ENCODE measurements around the gene MUSK. TPM values are rescaled to one million over a fixed set of nuclear protein-coding genes. Genes with fewer than 3 reads are reported as not detected.

MUSK gene
- total RNA-seq: not detected

DNA sequence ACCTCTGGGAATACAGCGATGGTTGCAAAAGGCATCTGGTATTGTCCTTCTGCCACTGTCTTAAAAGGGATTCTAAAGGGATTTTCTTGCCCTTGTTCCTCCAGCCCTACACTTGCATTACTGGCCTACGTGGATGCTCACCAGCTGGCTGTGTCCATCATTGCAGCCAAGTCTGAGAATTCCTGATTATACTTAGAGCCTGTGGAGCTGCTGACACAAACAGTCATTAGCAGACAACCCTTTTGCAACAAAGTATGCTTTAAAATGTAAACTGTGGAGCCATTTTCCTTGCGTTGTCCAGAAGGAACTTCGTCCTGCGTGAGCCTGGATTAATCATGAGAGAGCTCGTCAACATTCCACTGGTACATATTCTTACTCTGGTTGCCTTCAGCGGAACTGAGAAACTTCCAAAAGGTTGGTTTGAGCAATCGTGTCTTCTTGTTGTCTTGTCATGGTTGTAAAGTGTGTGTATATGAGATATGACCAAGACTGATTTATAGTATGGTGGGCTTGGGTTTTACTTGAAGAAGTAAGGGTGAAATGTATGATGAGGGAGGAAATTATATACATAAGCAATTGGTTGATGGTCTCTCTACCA lies at the start of gene MUSK:
MUSK (plus strand) TSS at position 222 of the 598 bp plus-strand sequence; CDS start at position 336, 114 bp downstream.
- Mint-ChIP-seq H3K4me1 (ENCODE audit: low read depth) (no peaks in the 10 kb centered on the region), H3K36me3 (ENCODE audit: low read depth) (no peaks in the 10 kb centered on the region), H3K9me3 (no peaks in the 10 kb centered on the region), H3K27me3 (ENCODE audit: low read depth) (no peaks in the 10 kb centered on the region), H3K4me3 (no peak within 1 kb of the TSS), H3K27ac (no peak within 1 kb of the TSS)
- CTCF ChIA-PET: no interaction called here
- DNase-seq: no peak
- intact Hi-C loops (cut with micrococcal nuclease): no loop called here

DNA sequence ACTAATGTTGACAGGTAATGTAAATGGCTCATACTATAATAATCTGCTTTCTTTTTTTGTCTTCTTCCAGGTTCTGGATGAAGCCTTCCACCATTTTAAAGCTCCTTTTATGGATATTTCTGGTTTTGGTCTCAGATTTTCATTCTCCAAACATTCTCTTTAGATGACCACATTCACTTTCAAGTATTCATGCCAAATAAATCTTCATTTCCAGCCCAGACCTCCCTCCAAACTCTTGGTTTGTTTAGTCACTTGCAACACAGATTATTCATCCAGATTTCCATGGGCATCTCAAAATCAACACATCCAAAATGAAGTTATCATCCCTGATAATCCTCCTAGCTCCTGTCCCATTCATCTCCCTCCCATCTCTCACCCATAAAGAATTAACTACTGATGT lies 48.8 kb upstream of the MUSK start:
- Mint-ChIP-seq H3K4me1 (ENCODE audit: low read depth) (no peaks in the 10 kb centered on the region), H3K27me3 (ENCODE audit: low read depth) (peaks cover 2% of the 10 kb centered on the region)
- CTCF ChIA-PET: no interaction called here

DNA sequence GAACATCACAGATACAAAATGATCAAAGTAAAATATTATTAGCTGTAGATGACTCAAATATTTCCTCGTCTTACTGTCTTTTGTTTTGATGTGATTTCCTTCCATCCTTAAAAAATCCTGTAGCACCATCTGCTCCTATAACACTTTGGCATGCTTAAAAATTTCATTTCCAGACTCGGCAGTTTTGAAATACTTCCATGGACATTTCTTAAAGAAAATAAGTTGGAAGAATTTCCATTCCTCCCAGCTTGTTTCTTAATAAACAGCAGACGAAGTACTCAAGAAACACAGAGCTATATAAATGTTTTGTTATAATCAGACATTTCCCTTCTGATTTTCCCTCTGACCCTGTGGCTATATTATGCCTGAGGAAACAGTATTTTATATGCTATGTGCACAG lies 47.9 kb upstream of the MUSK start:
- intact Hi-C loops (cut with micrococcal nuclease): loop anchor here (10.0 kb wide), 1 partner anchor 566 kb away; no protein-coding TSS in a partner anchor
- Mint-ChIP-seq H3K9me3 (no peaks in the 10 kb centered on the region), H3K27me3 (ENCODE audit: low read depth) (peaks cover 2% of the 10 kb centered on the region), H3K4me1 (ENCODE audit: low read depth) (no peaks in the 10 kb centered on the region), H3K27ac (no peak overlapping the region), H3K36me3 (ENCODE audit: low read depth) (no peaks in the 10 kb centered on the region), H3K4me3 (no peak overlapping the region)
- no peak for DNase-seq
- CTCF ChIA-PET: no interaction called here

More for the DNA sequence above, 48.8 kb upstream of the MUSK start:
- Mint-ChIP-seq H3K36me3 (ENCODE audit: low read depth) (no peaks in the 10 kb centered on the region), H3K9me3 (no peaks in the 10 kb centered on the region), H3K4me3 (no peak overlapping the region), H3K27ac (no peak overlapping the region)
- DNase-seq: no peak
- intact Hi-C loops (cut with micrococcal nuclease): loop anchor here (10.0 kb wide), 1 partner anchor 565 kb away; no protein-coding TSS in a partner anchor

DNA sequence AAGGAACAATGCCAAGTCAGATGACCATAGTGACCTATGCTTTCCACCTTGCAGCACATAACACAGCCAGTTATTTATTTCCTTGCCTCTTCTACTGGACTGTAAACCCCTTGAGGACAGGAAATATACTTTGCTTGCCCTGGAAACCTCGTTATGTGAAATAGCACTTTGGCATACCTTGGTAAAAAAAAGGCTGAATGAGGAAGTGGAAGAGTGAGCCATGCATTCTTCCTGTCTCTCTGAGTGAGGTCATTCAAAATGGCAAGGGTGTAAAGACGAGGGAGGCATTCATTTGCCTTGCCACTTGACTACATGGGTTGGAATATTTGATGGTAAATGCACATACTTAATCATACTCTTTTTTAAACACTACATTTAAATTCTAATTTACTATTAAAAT lies 46.2 kb upstream of the MUSK start:
- H3K36me3 Mint-ChIP-seq (ENCODE audit: low read depth): no peaks in the 10 kb centered on the region
- no peak overlapping the region for H3K27ac Mint-ChIP-seq
- H3K4me1 Mint-ChIP-seq (ENCODE audit: low read depth): peaks cover 7% of the 10 kb centered on the region
- DNase-seq: no peak
- CTCF ChIA-PET: interaction anchor here (1.5 kb wide), 1 partner anchor 439 kb away, joined by 10 read pairs; no protein-coding TSS in a partner anchor
- H3K9me3 Mint-ChIP-seq: no peaks in the 10 kb centered on the region
- H3K4me3 Mint-ChIP-seq: no peak overlapping the region
- intact Hi-C loops (cut with micrococcal nuclease): loop anchor here (2.0 to 10.0 kb wide), 2 partner anchors 192 to 568 kb away; no protein-coding TSS in a partner anchor
- peaks cover 2% of the 10 kb centered on the region for H3K27me3 Mint-ChIP-seq (ENCODE audit: low read depth)

DNA sequence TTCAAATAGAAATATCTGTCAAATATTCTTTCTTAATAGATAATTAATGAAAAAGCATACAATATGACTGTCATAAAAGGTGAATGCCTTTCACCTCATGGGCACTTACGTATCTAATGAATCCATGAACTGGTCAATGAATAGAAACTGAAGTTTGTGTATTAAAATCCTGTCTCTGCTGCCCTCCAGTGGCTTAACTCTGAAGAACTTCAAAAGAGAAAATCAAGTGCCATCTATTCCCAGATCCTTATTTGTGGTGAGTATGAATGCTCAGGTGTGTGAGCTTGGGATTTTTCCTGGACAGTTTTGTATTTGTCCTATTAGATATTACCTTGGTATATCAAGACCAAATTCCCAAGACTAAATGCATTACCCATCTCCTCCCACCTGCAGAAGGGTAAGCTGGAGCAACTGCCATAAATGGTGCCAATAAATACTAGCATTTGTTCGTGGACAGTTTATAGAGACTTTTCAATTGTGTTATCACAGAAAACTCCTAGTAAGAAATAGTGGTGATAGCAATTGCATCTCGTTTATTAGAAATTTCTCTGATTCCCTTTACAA lies 45.0 kb upstream of the MUSK start:
- Mint-ChIP-seq H3K4me3 (no peak overlapping the region), H3K36me3 (ENCODE audit: low read depth) (no peaks in the 10 kb centered on the region), H3K4me1 (ENCODE audit: low read depth) (peaks cover 7% of the 10 kb centered on the region), H3K27ac (no peak overlapping the region), H3K9me3 (no peaks in the 10 kb centered on the region), H3K27me3 (ENCODE audit: low read depth) (peaks cover 2% of the 10 kb centered on the region)
- intact Hi-C loops (cut with micrococcal nuclease): loop anchor here (1.0 to 10.0 kb wide), 6 partner anchors 171 to 1049 kb away; no protein-coding TSS in a partner anchor
- CTCF ChIA-PET: interaction anchor here (0.7 to 1.6 kb wide), 6 partner anchors 37 to 1046 kb away, joined by 3 to 10 read pairs (median 3); no protein-coding TSS in a partner anchor
- DNase-seq: peak; percentile 32

DNA sequence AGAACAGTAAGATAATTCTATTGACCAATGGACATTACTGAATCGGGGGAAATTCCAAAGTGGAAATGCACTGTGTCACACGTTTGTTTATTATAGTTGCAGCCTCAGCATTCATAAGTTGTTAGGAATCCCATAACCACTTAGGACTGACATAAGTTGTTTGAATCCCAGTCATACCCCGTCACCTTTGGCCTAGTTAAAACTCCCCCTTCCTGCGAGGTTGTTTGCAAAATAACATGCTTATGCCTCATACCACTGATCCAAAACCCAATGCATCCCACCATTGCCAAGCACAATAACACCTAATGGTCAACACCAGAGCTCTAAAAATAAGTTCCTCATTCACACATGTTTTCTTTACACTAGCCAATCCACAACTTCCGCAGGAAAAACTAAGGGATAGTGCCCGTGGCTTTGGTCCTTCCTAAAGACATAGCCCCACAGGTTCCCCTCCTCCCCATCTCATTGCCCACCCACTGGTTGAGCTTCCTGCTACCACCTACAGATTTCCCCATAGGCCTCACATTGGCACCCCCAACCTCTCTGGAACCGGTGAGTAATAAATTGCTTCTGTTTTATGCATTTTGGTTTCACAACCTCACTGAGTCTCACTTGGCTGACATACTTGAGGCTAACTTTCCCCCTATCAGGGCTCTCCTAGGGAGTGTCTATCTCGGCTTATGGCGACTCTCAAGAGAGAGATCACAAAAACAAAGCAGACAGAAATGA lies 42.3 kb upstream of the MUSK start:
- H3K4me1 Mint-ChIP-seq (ENCODE audit: low read depth): peaks cover 7% of the 10 kb centered on the region
- CTCF ChIA-PET: interaction anchor here (0.6 kb wide), 1 partner anchor 224 kb away, joined by 4 read pairs; no protein-coding TSS in a partner anchor
- H3K36me3 Mint-ChIP-seq (ENCODE audit: low read depth): no peaks in the 10 kb centered on the region
- no peaks in the 10 kb centered on the region for H3K27me3 Mint-ChIP-seq (ENCODE audit: low read depth)
- H3K27ac Mint-ChIP-seq: no peak overlapping the region
- intact Hi-C loops (cut with micrococcal nuclease): loop anchor here (10.0 kb wide), 1 partner anchor 571 kb away; no protein-coding TSS in a partner anchor
- H3K9me3 Mint-ChIP-seq: no peaks in the 10 kb centered on the region
- DNase-seq: peak; percentile 16
- H3K4me3 Mint-ChIP-seq: no peak overlapping the region

DNA sequence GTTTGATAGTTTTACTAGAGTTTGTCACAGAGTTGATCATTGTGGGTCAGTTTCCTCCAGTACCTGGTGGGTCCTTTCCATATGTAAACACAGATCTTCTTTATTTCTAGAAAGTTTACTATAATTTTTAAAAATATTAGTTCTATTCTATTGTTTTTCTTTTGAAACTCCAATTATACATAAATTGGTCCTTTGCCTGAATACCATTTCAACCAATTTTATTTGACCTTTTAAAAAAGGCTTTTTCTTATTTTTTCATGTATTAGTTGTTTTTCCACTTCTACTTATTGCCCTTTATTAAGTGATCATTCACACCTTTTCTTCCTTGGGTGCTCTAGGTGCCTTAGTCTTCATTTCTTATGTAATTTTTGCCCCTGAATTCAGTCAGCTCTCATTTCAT lies 33.0 kb upstream of the MUSK start:
- peaks cover 8% of the 10 kb centered on the region for H3K9me3 Mint-ChIP-seq
- intact Hi-C loops (cut with micrococcal nuclease): loop anchor here (5.0 kb wide), 1 partner anchor 662 kb away; no protein-coding TSS in a partner anchor
- no peak overlapping the region for H3K4me3 Mint-ChIP-seq
- peaks cover 5% of the 10 kb centered on the region for H3K27me3 Mint-ChIP-seq (ENCODE audit: low read depth)
- H3K27ac Mint-ChIP-seq: no peak overlapping the region
- no peaks in the 10 kb centered on the region for H3K4me1 Mint-ChIP-seq (ENCODE audit: low read depth)
- CTCF ChIA-PET: no interaction called here
- no peak for DNase-seq
- no peaks in the 10 kb centered on the region for H3K36me3 Mint-ChIP-seq (ENCODE audit: low read depth)

DNA sequence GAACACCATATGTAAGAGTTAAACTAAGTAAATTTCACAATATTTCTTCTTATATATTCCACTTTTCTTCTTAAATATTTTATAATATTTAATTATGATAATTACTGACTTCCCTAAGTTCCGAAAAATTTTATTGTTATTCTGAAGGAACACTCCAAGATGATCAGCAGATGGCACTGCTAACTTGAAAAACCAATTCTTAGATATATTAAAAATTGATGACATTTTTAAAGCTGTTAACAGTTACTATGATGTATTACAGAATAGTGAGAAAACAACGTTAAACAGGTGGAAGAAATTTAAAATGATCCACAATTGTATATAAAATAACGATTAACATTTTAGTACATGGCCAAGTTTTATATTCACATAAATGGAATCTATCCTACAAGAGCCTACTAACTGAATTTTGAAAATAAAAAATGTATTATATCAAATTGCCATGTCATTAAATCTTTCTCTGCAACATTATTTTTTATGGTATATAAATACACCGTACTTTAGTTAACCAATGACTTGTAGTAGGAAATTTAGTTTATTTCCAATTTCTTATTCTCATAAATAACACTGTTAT lies 30.1 kb upstream of the MUSK start:
- Mint-ChIP-seq H3K36me3 (ENCODE audit: low read depth) (no peaks in the 10 kb centered on the region), H3K4me3 (no peak overlapping the region), H3K27me3 (ENCODE audit: low read depth) (peaks cover 5% of the 10 kb centered on the region), H3K27ac (no peak overlapping the region), H3K4me1 (ENCODE audit: low read depth) (no peaks in the 10 kb centered on the region), H3K9me3 (peaks cover 8% of the 10 kb centered on the region)
- DNase-seq: no peak
- CTCF ChIA-PET: no interaction called here
- intact Hi-C loops (cut with micrococcal nuclease): loop anchor here (5.0 kb wide), 1 partner anchor 659 kb away; no protein-coding TSS in a partner anchor

DNA sequence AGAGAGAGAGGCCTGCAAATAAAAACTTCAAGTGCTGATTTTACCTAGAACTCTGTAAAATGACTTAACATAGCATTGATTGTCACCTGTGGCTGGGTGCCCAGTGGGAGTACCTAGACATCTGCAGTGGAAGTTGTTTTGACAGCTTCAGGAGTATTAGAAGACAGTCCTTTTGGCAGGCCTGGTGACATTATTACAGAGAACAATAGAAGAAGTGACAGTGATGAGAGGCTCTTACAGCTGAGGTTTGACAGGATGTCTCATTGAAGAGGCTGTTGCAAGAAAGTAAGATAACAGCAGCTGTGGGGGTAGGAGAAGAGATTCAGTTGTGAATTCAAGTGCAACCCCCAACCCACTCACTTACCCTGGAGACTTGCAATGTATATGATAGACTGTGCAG lies 27.9 kb upstream of the MUSK start:
- Mint-ChIP-seq H3K4me3 (no peak overlapping the region), H3K27me3 (ENCODE audit: low read depth) (peaks cover 5% of the 10 kb centered on the region), H3K4me1 (ENCODE audit: low read depth) (no peaks in the 10 kb centered on the region), H3K9me3 (peaks cover 3% of the 10 kb centered on the region), H3K27ac (no peak overlapping the region), H3K36me3 (ENCODE audit: low read depth) (no peaks in the 10 kb centered on the region)
- CTCF ChIA-PET: no interaction called here
- DNase-seq: no peak
- intact Hi-C loops (cut with micrococcal nuclease): no loop called here

DNA sequence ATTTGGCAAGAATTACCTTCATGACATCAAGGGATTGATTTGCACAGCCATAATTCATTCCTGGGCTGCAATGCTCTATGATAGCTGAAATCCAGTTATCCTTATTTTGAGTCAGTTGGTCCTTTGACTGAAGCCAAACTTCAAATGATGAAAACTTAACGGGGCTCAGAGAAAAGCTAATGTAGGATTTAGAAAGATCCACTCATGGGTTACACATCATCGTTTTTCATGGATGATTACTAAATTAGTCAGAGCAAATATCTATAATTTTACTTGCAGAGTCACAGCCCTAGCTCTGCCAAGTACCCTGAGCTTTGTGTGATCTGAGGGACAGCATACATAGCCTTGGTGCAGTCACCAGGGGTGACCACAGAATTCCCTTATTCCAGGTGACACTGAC lies 27.3 kb upstream of the MUSK start:
- Mint-ChIP-seq H3K27ac (no peak overlapping the region), H3K4me3 (no peak overlapping the region), H3K36me3 (ENCODE audit: low read depth) (no peaks in the 10 kb centered on the region), H3K27me3 (ENCODE audit: low read depth) (peaks cover 5% of the 10 kb centered on the region), H3K9me3 (peaks cover 2% of the 10 kb centered on the region), H3K4me1 (ENCODE audit: low read depth) (no peaks in the 10 kb centered on the region)
- CTCF ChIA-PET: no interaction called here
- no peak for DNase-seq
- intact Hi-C loops (cut with micrococcal nuclease): no loop called here

DNA sequence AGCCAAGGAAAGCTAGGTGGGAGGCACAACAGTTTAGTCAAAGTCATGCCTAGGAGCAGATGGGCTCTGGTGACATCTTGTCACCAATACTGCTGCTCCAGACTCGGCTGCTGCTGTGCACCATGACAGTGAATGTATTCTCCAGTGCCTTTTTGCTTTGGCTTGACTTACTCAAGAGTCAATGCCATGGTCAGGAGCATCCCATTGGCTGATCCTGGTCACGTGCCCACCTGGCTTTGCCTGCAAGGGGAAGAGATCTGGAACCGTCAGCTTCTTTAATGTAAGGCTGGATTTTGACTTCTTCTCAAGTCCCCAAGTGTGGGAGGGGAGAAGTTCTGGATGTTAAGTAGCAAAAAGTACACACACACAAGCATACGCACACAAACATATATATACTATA lies 19.9 kb upstream of the MUSK start:
- no peaks in the 10 kb centered on the region for H3K9me3 Mint-ChIP-seq
- H3K4me3 Mint-ChIP-seq: no peak overlapping the region
- CTCF ChIA-PET: no interaction called here
- H3K27me3 Mint-ChIP-seq (ENCODE audit: low read depth): no peaks in the 10 kb centered on the region
- no peaks in the 10 kb centered on the region for H3K4me1 Mint-ChIP-seq (ENCODE audit: low read depth)
- intact Hi-C loops (cut with micrococcal nuclease): no loop called here
- DNase-seq: no peak
- H3K36me3 Mint-ChIP-seq (ENCODE audit: low read depth): no peaks in the 10 kb centered on the region
- H3K27ac Mint-ChIP-seq: no peak overlapping the region

DNA sequence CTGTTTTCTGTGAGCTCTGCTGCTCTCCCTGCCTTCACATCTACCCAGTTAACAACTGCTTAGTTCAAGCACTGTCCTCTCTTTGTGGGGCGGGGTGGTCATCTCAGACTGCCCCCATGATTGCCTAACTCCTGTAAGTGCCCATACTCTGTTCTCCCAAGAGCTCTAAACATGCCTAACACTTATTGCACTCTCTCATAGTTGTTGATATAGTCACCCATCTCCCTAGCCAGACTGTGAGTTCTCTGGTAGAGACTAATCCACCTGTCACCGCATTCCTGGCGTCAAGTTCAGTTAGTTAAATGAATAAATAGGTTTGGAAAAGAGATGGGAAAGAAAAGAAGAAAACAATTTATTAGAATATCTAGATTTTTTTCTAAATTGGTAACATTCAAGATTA lies 18.3 kb upstream of the MUSK start:
- no peaks in the 10 kb centered on the region for H3K36me3 Mint-ChIP-seq (ENCODE audit: low read depth)
- no peak overlapping the region for H3K4me3 Mint-ChIP-seq
- intact Hi-C loops (cut with micrococcal nuclease): no loop called here
- H3K27ac Mint-ChIP-seq: no peak overlapping the region
- CTCF ChIA-PET: no interaction called here
- H3K4me1 Mint-ChIP-seq (ENCODE audit: low read depth): no peaks in the 10 kb centered on the region
- H3K27me3 Mint-ChIP-seq (ENCODE audit: low read depth): no peaks in the 10 kb centered on the region
- no peaks in the 10 kb centered on the region for H3K9me3 Mint-ChIP-seq
- no peak for DNase-seq
